Measurements from ENCODE around the gene UBE2QL1. TPM values are rescaled to one million over a fixed set of nuclear protein-coding genes. Genes with fewer than 3 reads are reported as not detected.

The UBE2QL1 gene
- total RNA-seq, 1 donor from 2014 or later: not detected

GRCh38 chr5:6410421-6410820 lies 38.2 kb upstream of the UBE2QL1 start:
- TF ChIP-seq CTCF (IDR thresholded peaks at IDR 0.05): no peak
- H3K27ac Mint-ChIP-seq (ENCODE audit: unreplicated experiment): no peak overlapping the region
- DNase-seq (ENCODE audit: extremely low spot score, unreplicated experiment): no peak
- H3K9me3 Mint-ChIP-seq (ENCODE audit: unreplicated experiment): no peaks in the 10 kb centered on the region
- no peaks in the 10 kb centered on the region for H3K27me3 Mint-ChIP-seq (ENCODE audit: unreplicated experiment)
- no peaks in the 10 kb centered on the region for H3K4me1 Mint-ChIP-seq (ENCODE audit: unreplicated experiment)
- no peak overlapping the region for H3K4me3 Mint-ChIP-seq (ENCODE audit: unreplicated experiment)
- H3K36me3 Mint-ChIP-seq (ENCODE audit: unreplicated experiment): no peaks in the 10 kb centered on the region

- no peak for TF ChIP-seq CTCF (IDR thresholded peaks at IDR 0.05)
- H3K4me1 Mint-ChIP-seq (ENCODE audit: unreplicated experiment): no peaks in the 10 kb centered on the region
- H3K36me3 Mint-ChIP-seq (ENCODE audit: unreplicated experiment): no peaks in the 10 kb centered on the region
- no peak for DNase-seq (ENCODE audit: extremely low spot score, unreplicated experiment)
- H3K27ac Mint-ChIP-seq (ENCODE audit: unreplicated experiment): no peak overlapping the region
- H3K4me3 Mint-ChIP-seq (ENCODE audit: unreplicated experiment): no peak overlapping the region
- H3K27me3 Mint-ChIP-seq (ENCODE audit: unreplicated experiment): no peaks in the 10 kb centered on the region
- H3K9me3 Mint-ChIP-seq (ENCODE audit: unreplicated experiment): no peaks in the 10 kb centered on the region
These were observed 37.5 kb upstream of the UBE2QL1 start for GRCh38 chr5:6411141-6411540.

- H3K36me3 Mint-ChIP-seq (ENCODE audit: unreplicated experiment): no peaks in the 10 kb centered on the region
- no peaks in the 10 kb centered on the region for H3K27me3 Mint-ChIP-seq (ENCODE audit: unreplicated experiment)
- H3K4me1 Mint-ChIP-seq (ENCODE audit: unreplicated experiment): no peaks in the 10 kb centered on the region
- no peak overlapping the region for H3K4me3 Mint-ChIP-seq (ENCODE audit: unreplicated experiment)
- DNase-seq (ENCODE audit: extremely low spot score, unreplicated experiment): no peak
- no peak for TF ChIP-seq CTCF (IDR thresholded peaks at IDR 0.05)
- H3K9me3 Mint-ChIP-seq (ENCODE audit: unreplicated experiment): no peaks in the 10 kb centered on the region
- no peak overlapping the region for H3K27ac Mint-ChIP-seq (ENCODE audit: unreplicated experiment)
These were observed 35.8 kb upstream of the UBE2QL1 start for GRCh38 chr5:6412811-6413210.

- no peaks in the 10 kb centered on the region for H3K9me3 Mint-ChIP-seq (ENCODE audit: unreplicated experiment)
- H3K36me3 Mint-ChIP-seq (ENCODE audit: unreplicated experiment): no peaks in the 10 kb centered on the region
These were observed 31.0 kb upstream of the UBE2QL1 start for GRCh38 chr5:6417657-6418056.

GRCh38 chr5:6418679-6419276 lies 29.9 kb upstream of the UBE2QL1 start:
- no peak for TF ChIP-seq CTCF (IDR thresholded peaks at IDR 0.05)
- Mint-ChIP-seq H3K27me3 (ENCODE audit: unreplicated experiment) (no peaks in the 10 kb centered on the region), H3K9me3 (ENCODE audit: unreplicated experiment) (no peaks in the 10 kb centered on the region), H3K4me1 (ENCODE audit: unreplicated experiment) (peaks cover 3% of the 10 kb centered on the region), H3K36me3 (ENCODE audit: unreplicated experiment) (no peaks in the 10 kb centered on the region), H3K4me3 (ENCODE audit: unreplicated experiment) (no peak overlapping the region), H3K27ac (ENCODE audit: unreplicated experiment) (no peak overlapping the region)
- no peak for DNase-seq (ENCODE audit: extremely low spot score, unreplicated experiment)

More at GRCh38 chr5:6417657-6418056, 31.0 kb upstream of the UBE2QL1 start:
- TF ChIP-seq CTCF (IDR thresholded peaks at IDR 0.05): no peak
- Mint-ChIP-seq H3K27ac (ENCODE audit: unreplicated experiment) (no peak overlapping the region), H3K4me1 (ENCODE audit: unreplicated experiment) (peaks cover 3% of the 10 kb centered on the region), H3K4me3 (ENCODE audit: unreplicated experiment) (no peak overlapping the region), H3K27me3 (ENCODE audit: unreplicated experiment) (no peaks in the 10 kb centered on the region)
- DNase-seq (ENCODE audit: extremely low spot score, unreplicated experiment): no peak
